GM19468 (cell line): ENCODE results near the gene HIPK2.

Experiments
- ATAC-seq: cut with Tn5 transposase; IDR thresholded peaks from one replicate; pipeline ENCODE4 v1.9.1; 2021; ENCODE audit warnings: mild to moderate bottlenecking, moderate library complexity, moderate number of reproducible peaks; ENCODE audit not compliant: unreplicated experiment; ENCODE audit errors: extremely low read depth

The HIPK2 gene

DNA sequence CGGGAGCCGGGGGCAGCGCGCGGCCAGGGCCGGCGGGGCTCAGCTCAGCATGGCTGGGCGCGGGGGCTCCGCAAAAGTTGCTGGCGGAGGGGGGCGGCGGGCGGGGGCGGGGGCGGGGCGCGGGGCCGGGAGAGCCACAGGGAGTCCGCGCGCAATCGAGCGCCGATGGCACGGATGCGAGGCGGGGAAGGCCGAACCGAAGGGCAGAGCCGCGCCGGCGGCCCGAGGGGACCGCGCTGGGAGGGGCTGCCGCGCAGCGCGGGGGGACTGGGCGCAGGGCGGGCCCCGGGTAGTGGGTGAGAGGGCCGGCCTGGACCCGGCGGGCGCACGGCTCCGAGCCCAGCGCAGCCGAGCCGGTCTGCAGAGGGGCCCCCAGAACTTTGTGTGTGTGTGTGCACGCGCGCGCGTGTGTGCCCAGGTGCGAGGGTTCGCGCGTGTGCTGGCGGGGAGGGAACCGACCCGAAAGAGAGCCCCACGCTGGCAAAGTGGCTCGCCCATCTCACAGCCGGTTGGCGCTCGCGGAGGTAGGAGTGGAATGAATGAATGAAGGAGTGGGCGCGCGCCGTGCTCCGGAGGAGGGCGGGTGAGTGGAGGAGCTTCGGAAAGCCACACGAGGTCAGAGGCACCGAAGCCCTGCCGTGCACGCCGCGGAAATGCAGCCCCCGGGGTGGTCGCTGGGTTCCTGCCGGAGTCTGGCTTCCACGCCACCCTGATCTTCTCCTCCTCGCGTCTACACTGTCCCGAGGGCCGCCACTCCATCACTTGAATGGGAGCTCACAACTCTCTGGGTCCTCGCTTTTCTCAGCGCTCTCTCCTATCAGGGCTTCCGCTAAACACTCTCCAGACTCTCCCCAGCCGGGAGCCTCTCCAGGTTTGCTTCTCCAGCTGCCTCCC is at the start of gene HIPK2:
Gene HIPK2 (minus strand): TSS at position 51 of the 894 bp plus-strand sequence. CDS start 375 bp downstream, outside the sequence.
- ATAC-seq = no peak

GRCh38 chr7:139827042-139827441 is 49.2 kb upstream of the HIPK2 start:
- no peak for ATAC-seq

GRCh38 chr7:139825666-139826290 is 48.0 kb upstream of the HIPK2 start:
- no peak for ATAC-seq

GRCh38 chr7:139823959-139824521 is 46.2 kb upstream of the HIPK2 start:
- ATAC-seq = no peak

DNA sequence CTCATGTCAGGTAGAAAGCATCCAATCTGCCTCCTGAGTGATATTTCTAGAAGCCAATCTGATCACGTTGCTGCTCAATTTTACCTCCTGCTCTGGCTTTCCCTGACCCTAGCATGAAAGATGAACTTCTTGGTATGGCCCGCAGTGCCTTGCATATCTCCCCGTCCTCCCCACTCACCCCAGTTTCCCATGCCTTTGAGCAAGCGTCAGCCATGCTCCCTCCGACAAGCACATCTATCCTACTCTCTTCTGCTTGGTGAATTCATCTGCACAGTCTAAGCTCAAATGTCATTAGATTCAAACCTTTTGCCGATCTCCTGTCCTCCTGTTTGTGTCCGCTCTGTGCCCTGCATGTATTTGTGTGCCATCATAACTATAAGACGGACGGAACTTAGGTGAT is 45.1 kb upstream of the HIPK2 start:
- no peak for ATAC-seq

DNA sequence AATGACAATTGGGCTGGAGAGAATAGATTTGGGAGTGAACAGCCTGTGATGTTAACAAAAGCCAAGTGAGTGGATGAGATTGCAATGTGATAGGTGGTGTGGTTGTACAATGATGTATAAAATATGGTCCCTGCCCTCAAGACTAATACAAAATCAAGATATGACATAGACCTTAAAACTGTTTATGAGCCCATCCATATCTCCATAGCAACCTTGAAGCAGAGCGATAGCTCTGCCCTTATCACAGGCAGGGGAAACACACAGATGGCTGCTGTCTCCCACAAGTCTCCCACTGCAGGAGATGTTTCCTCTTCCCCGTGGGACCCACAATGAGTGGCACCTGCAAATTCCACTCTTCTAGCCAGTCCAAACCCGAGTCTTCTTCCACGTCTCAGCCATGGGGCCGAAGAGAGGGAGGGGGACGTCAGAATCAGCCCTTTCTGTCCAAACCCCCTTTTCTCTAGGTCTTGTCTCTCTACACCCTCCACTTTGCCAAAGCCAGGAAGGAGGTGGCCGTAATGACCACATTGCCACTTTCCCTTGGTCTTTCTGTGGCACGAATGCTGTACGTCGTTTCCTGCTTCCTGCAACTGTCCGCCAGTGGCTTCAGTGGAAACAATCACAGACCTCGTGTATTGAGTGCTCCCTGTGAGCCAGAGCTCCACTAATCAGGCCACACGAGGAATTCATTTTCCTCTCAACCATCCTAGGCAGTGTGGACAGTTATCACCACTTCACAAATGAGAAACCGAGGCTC is 43.7 kb upstream of the HIPK2 start:
- no peak for ATAC-seq

DNA sequence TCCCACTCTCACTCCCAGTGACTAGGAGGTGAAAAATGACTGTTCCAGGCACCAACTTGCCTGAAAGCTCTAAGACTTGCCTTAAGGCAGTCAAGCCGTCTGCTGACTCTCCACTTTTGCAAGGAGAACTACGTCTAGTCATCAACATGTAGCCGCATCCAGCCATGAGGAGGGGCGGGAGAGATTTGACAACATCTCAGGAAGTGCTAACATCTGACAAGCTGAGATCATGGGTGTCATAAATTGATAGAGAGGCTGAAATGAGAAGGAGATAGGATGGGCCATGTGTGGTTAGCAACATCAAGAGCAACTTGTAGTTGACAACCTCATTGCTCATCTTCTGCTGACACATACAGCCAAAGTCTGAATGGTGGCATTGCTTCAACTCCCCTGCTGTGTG is 42.3 kb upstream of the HIPK2 start:
- no peak for ATAC-seq

DNA sequence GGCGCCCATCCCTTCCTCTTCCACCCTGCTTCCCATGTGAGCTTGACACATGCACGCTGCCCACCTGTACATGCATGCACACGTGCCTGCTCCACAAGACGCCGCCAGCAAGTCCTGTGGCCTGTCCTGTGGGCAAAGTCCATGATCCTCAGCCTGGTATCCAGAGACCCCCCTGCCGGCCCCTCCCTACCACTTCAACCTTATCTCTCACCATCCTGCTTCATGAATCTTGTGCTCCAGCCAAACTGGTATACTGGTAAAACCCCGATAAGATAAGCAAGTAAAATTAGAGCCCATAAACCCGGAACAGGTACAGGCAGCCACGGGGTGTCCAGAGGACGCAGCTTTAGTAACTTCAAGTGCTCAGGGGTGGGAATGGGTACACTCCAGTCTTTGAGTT is 39.5 kb upstream of the HIPK2 start:
- ATAC-seq = no peak

- ATAC-seq = no peak
Observed at GRCh38 chr7:139813689-139814088, 35.9 kb upstream of the HIPK2 start.

GRCh38 chr7:139813151-139813550 is 35.4 kb upstream of the HIPK2 start:
- ATAC-seq = no peak

GRCh38 chr7:139811066-139811465 is 33.3 kb upstream of the HIPK2 start:
- ATAC-seq = no peak

GRCh38 chr7:139808846-139809442 is 31.1 kb upstream of the HIPK2 start:
- no peak for ATAC-seq

GRCh38 chr7:139808427-139808826 is 30.6 kb upstream of the HIPK2 start:
- ATAC-seq = no peak

- no peak for ATAC-seq
Observed at GRCh38 chr7:139807009-139807408, 29.2 kb upstream of the HIPK2 start.

GRCh38 chr7:139804571-139804970 is 26.8 kb upstream of the HIPK2 start:
- ATAC-seq = no peak

DNA sequence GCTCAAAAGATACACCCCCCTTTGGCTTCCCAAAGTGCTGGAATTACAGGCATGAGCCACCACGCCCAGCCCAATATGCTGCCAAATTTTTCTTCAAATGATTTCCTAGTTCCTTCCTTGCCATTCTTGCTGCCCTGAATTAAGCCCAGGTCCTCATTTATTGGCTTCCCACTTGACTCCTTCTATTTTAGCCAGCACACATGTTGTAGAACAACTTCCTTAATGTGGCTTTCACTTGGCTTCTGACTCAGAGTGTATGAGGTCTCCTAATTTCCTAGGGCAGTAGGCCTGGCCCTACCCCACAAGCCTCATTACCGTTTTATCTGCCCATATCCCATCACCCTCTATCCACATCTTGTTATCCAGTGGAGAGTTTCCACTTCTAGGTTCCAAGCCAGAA is 21.8 kb upstream of the HIPK2 start:
- ATAC-seq = no peak

GRCh38 chr7:139798892-139799291 is 21.1 kb upstream of the HIPK2 start:
- no peak for ATAC-seq

GRCh38 chr7:139798221-139798620 is 20.4 kb upstream of the HIPK2 start:
- ATAC-seq = peak; percentile 46

DNA sequence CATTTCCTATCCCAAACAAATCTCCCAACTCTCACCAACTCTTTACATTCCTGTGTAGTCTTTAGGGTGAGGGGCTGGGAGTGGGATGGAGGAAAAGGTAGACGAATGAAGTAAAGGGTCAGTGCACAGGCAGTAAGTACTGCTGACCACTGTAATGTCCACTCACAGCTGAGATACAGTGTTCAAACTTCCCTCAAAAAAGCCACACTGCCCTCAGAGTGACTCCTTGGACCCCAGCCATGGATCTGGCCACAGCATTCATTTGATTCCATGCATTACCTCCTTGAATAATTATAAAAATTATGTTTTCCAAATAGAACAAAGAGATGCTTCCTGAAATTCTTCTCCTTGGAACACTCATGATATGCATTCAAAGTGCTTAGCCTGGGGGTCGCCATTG is 19.8 kb upstream of the HIPK2 start:
- ATAC-seq = no peak

DNA sequence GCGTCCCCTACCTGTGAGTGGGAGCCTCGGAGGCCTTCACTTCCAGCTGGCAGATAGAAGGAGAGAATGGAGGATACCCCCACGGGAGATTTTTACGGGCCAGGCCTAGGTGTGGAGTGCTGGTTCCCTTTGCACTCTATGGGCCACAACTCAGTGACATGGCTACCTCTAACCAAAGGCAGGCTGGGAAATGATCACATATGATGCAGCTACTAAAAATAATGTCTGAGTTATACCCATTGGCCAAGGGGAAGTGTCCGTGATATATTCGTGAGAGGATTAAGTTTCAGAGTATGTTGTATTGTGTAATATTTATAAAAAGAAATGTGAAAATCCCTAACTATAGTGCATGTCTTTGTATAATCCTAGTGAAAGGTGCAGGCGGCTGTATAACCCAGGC is 13.5 kb upstream of the HIPK2 start:
- ATAC-seq = no peak
